Measurements from ENCODE around the gene NT5C2.

DNA sequence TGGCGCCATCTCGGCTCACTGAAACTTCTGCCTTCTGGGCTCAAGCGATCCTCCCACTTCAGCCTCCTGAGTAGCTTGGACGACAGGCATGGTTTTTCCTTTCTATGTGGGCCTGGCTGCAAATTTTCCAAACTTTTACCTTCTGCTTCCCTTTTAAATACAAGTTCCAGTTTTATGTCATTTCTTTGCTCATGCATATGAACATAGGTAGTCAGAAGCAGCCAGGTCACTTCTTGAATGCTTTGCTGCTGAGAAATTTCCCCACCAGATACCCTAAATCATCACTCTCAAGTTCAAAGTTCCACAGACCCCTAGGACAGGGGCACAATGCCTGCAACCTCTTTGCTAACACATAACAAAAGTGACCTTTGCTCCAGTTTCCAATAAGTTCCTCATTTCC, 31.1 kb upstream of the NT5C2 start:
- TF ChIP-seq GLIS3 (CRISPR knock-in tag; IDR thresholded peaks at IDR 0.05) (no peak), RARB (CRISPR knock-in tag; IDR thresholded peaks at IDR 0.05) (no peak), TCF4 (CRISPR knock-in tag; IDR thresholded peaks at IDR 0.05; ENCODE audit: borderline replicate concordance) (no peak), ZFP3 (CRISPR knock-in tag; IDR thresholded peaks at IDR 0.05) (no peak), SNAI2 (CRISPR knock-in tag; IDR thresholded peaks at IDR 0.05) (no peak)
